Muscle layer of duodenum (tissue), 2 donors: ENCODE measurements around the gene SLC25A12.

ENCODE experiments used
- H3K27ac ChIP-seq: one replicate; pipeline ENCODE4 v1.7.0; 2013; ENCODE audit warnings: mild to moderate bottlenecking, low read length
- H3K27me3 ChIP-seq: one replicate; pipeline ENCODE4 v1.7.0; 2013; ENCODE audit warnings: low read depth, mild to moderate bottlenecking, control low read depth, low read length
- H3K36me3 ChIP-seq, 2 donors: one replicate each; pipeline ENCODE4 v1.7.0; 2013; ENCODE audit warnings: low read length in 2 of 2, control low read depth in 1 of 2, mild to moderate bottlenecking in 1 of 2; ENCODE audit not compliant: insufficient read depth in 2 of 2, control insufficient read depth in 1 of 2
- H3K4me1 ChIP-seq, 2 donors: one replicate each; pipeline ENCODE4 v1.7.0; 2013; ENCODE audit warnings: low read length in 2 of 2, mild to moderate bottlenecking in 2 of 2, control low read depth in 1 of 2, moderate library complexity in 1 of 2; ENCODE audit not compliant: insufficient read depth in 2 of 2, control insufficient read depth in 1 of 2
- H3K4me3 ChIP-seq, 2 donors: one replicate each; pipeline ENCODE4 v1.7.0; 2013; ENCODE audit warnings: low read length in 2 of 2, low read depth in 1 of 2, mild to moderate bottlenecking in 1 of 2
- H3K9me3 ChIP-seq, 2 donors: one replicate each; pipeline ENCODE4 v1.7.0; 2013; ENCODE audit warnings: low read length in 2 of 2, control low read depth in 1 of 2, mild to moderate bottlenecking in 1 of 2; ENCODE audit not compliant: control insufficient read depth in 1 of 2
- donor health status: healthy.

Gene SLC25A12

GRCh38 chr2:171893824-171894611 lies at the start of gene SLC25A12:
Gene SLC25A12 (minus strand): TSS chr2:171894244. CDS start chr2:171894214, 30 bp downstream.
- Histone ChIP-seq H3K27me3 (no peaks in the 10 kb centered on the region), H3K4me1 (peaks cover 0 to 20% of the 10 kb centered on the region in 2 donors), H3K36me3 (peaks cover 0 to 5% of the 10 kb centered on the region in 2 donors), H3K4me3 (peak within 1 kb of the TSS; percentile 97 to 100), H3K27ac (peak within 1 kb of the TSS; percentile 89), H3K9me3 (no peaks in the 10 kb centered on the region)

- Histone ChIP-seq H3K9me3 (no peaks in the 10 kb centered on the region), H3K27ac (no peak overlapping the region), H3K4me3 (no peak overlapping the region), H3K36me3 (no peaks in the 10 kb centered on the region), H3K27me3 (no peaks in the 10 kb centered on the region), H3K4me1 (peaks cover 0 to 3% of the 10 kb centered on the region in 2 donors)
These were observed 47.3 kb upstream of the SLC25A12 start for GRCh38 chr2:171941316-171941699.

GRCh38 chr2:171939743-171940071 lies 45.7 kb upstream of the SLC25A12 start:
- Histone ChIP-seq H3K27me3 (no peaks in the 10 kb centered on the region), H3K27ac (no peak overlapping the region), H3K9me3 (no peaks in the 10 kb centered on the region), H3K4me1 (peaks cover 0 to 10% of the 10 kb centered on the region in 2 donors), H3K36me3 (no peaks in the 10 kb centered on the region), H3K4me3 (no peak overlapping the region)

GRCh38 chr2:171939058-171939742 lies 45.2 kb upstream of the SLC25A12 start:
- Histone ChIP-seq H3K4me1 (peaks cover 0 to 10% of the 10 kb centered on the region in 2 donors), H3K36me3 (no peaks in the 10 kb centered on the region), H3K4me3 (no peak overlapping the region), H3K9me3 (no peaks in the 10 kb centered on the region), H3K27ac (no peak overlapping the region), H3K27me3 (no peaks in the 10 kb centered on the region)

- no peaks in the 10 kb centered on the region for H3K4me1 ChIP-seq
- no peaks in the 10 kb centered on the region for H3K9me3 ChIP-seq
- no peak overlapping the region for H3K27ac ChIP-seq
- H3K27me3 ChIP-seq, result no peaks in the 10 kb centered on the region
- H3K4me3 ChIP-seq, result no peak overlapping the region
- peaks cover 0 to 3% of the 10 kb centered on the region in 2 donors for H3K36me3 ChIP-seq
These were observed 36.3 kb upstream of the SLC25A12 start for GRCh38 chr2:171930385-171930784.

- Histone ChIP-seq H3K36me3 (peaks cover 3 to 12% of the 10 kb centered on the region in 2 donors), H3K27ac (no peak overlapping the region)
These were observed 30.3 kb upstream of the SLC25A12 start for GRCh38 chr2:171924170-171924942.

GRCh38 chr2:171923206-171923605 lies 29.2 kb upstream of the SLC25A12 start:
- peak overlapping the region; percentile 99 for H3K27ac ChIP-seq
- H3K36me3 ChIP-seq, result peaks cover 1 to 12% of the 10 kb centered on the region in 2 donors
- no peaks in the 10 kb centered on the region for H3K9me3 ChIP-seq
- H3K4me3 ChIP-seq, result peak overlapping the region; percentile 71 to 99
- peaks cover 11 to 24% of the 10 kb centered on the region in 2 donors for H3K4me1 ChIP-seq
- no peaks in the 10 kb centered on the region for H3K27me3 ChIP-seq

More at GRCh38 chr2:171924170-171924942, 30.3 kb upstream of the SLC25A12 start:
- H3K4me3 ChIP-seq, result no peak overlapping the region
- no peaks in the 10 kb centered on the region for H3K27me3 ChIP-seq
- no peaks in the 10 kb centered on the region for H3K9me3 ChIP-seq
- H3K4me1 ChIP-seq, result peaks cover 11 to 24% of the 10 kb centered on the region in 2 donors

- Histone ChIP-seq H3K4me1 (peaks cover 11 to 24% of the 10 kb centered on the region in 2 donors), H3K4me3 (peak within 1 kb of the TSS; percentile 71 to 99), H3K9me3 (no peaks in the 10 kb centered on the region), H3K36me3 (peaks cover 0 to 12% of the 10 kb centered on the region in 2 donors), H3K27me3 (no peaks in the 10 kb centered on the region), H3K27ac (peak within 1 kb of the TSS; percentile 99)
These were observed 28.4 kb upstream of the SLC25A12 start, which contains the start of gene HAT1 for GRCh38 chr2:171922230-171923022. Gene HAT1 (plus strand): TSS chr2:171922461. CDS start chr2:171922501, 40 bp downstream.

GRCh38 chr2:171921970-171922229 lies 27.9 kb upstream of the SLC25A12 start:
- Histone ChIP-seq H3K4me1 (peaks cover 11 to 24% of the 10 kb centered on the region in 2 donors), H3K27ac (peak overlapping the region; percentile 99), H3K9me3 (no peaks in the 10 kb centered on the region), H3K27me3 (no peaks in the 10 kb centered on the region), H3K36me3 (peaks cover 0 to 12% of the 10 kb centered on the region in 2 donors), H3K4me3 (peak overlapping the region; percentile 71 to 99)

GRCh38 chr2:171919453-171919852 lies 25.4 kb upstream of the SLC25A12 start:
- H3K4me1 ChIP-seq, result peaks cover 11 to 18% of the 10 kb centered on the region in 2 donors
- H3K36me3 ChIP-seq, result peaks cover 0 to 12% of the 10 kb centered on the region in 2 donors

More at GRCh38 chr2:171919453-171919852, 25.4 kb upstream of the SLC25A12 start:
- H3K4me3 ChIP-seq, result no peak overlapping the region
- no peaks in the 10 kb centered on the region for H3K27me3 ChIP-seq
- no peak overlapping the region for H3K27ac ChIP-seq
- H3K9me3 ChIP-seq, result no peaks in the 10 kb centered on the region
